K562 (cell line): Measurements from ENCODE around the gene NRP2. TPM values are rescaled to one million over a fixed set of nuclear protein-coding genes. Genes with fewer than 3 reads are reported as not detected.

Experiments used
- ATAC-seq: fragments of 200-7000 bp; cut with Tn5 transposase; 3 replicates; pipeline ENCODE4 v1.9.1; 2020; ENCODE audit warnings: moderate library complexity
- BruUV-seq: library from RNA; stranded (reverse); fragments of 400-500 nt; replicated peaks from 2 replicates; lab custom pipeline; 2021; lab: Mats Ljungman, UMichigan
- CTCF ChIA-PET: fragments of 300-600 bp; formaldehyde crosslinking; extraction: SDS; loops from one replicate; lab custom pipeline; 2021; ENCODE audit warnings: low intra/inter-chr PET ratio; lab: Yijun Ruan, JAX
- POLR2A ChIA-PET: fragments of 300-600, 350-650 bp; sonication (Branson Sonifier 250); formaldehyde crosslinking; extraction: SDS; loops from one replicate; lab custom pipeline; 2021; ENCODE audit warnings: antibody characterized with exemption, inconsistent platforms; lab: Yijun Ruan, JAX
- DNase-seq, 4 experiments: peaks; one replicate each; pipeline versions ENCODE4 v3.0.0 to v3.0.0-alpha.2; 2011 to 2018; ENCODE audit warnings: low spot score in 3 of 4, mixed read lengths in 3 of 4; ENCODE audit errors: extremely low read depth in 1 of 4
- FAIRE-seq: peaks from 2 replicates; lab custom pipeline; 2011; peaks lifted over from hg19 to GRCh38; lab: Jason Lieb, UNC
- H2AFZ ChIP-seq: 2 replicates; pipeline ENCODE4 v1.6.0; 2011; ENCODE audit warnings: low read depth, low read length, control low read depth, inconsistent platforms
- H3K27ac ChIP-seq: fragments of 200-600 bp; 3 replicates; pipeline ENCODE4 v1.8.0; 2011; ENCODE audit warnings: low read depth, mild to moderate bottlenecking, control low read depth, inconsistent platforms, low read length, moderate library complexity, mixed read lengths; ENCODE audit errors: extremely low read depth
- H3K27me3 ChIP-seq, 2 experiments: fragments of 300-600 bp in 1 of 2; 2 replicates in 1 of 2; 3 replicates in 1 of 2; pipeline versions ENCODE4 v1.6.0 to v1.8.0; 2011; ENCODE audit warnings: inconsistent platforms in 2 of 2, low read length in 2 of 2, mild to moderate bottlenecking in 1 of 2, mixed read lengths in 1 of 2, moderate library complexity in 1 of 2; ENCODE audit not compliant: control insufficient read depth in 2 of 2, insufficient read depth in 2 of 2
- H3K36me3 ChIP-seq: fragments of 300-600 bp; 3 replicates; pipeline ENCODE4 v1.8.0; 2011; ENCODE audit warnings: mild to moderate bottlenecking, low read length, inconsistent platforms; ENCODE audit not compliant: control insufficient read depth, insufficient read depth
- H3K4me1 ChIP-seq, 2 experiments: fragments of 200-600 bp in 1 of 2; replicated peaks in 1 of 2; 2 replicates in 1 of 2; 3 replicates in 1 of 2; pipeline versions ENCODE4 v1.5.1 to v1.8.0; 2011; ENCODE audit warnings: inconsistent platforms in 2 of 2, low read length in 2 of 2, mild to moderate bottlenecking in 1 of 2, mixed read lengths in 1 of 2, moderate library complexity in 1 of 2; ENCODE audit not compliant: control insufficient read depth in 2 of 2, insufficient read depth in 2 of 2
- H3K4me2 ChIP-seq: 2 replicates; pipeline ENCODE4 v1.6.1; 2011; ENCODE audit warnings: low read length, control low read depth, inconsistent platforms, mixed read lengths; ENCODE audit not compliant: insufficient read depth
- H3K4me3 ChIP-seq: fragments of 200-600 bp; sonication (generic), shearing (Covaris generic); 2 replicates; pipeline ENCODE4 v1.5.1; 2016; ENCODE audit warnings: control low read depth, inconsistent platforms
- H3K79me2 ChIP-seq: fragments of 200-600 bp; 3 replicates; pipeline ENCODE4 v1.8.0; 2011; ENCODE audit warnings: low read length, inconsistent platforms; ENCODE audit not compliant: control insufficient read depth, insufficient read depth
- H3K9ac ChIP-seq, 2 experiments: 2 replicates each; pipeline versions ENCODE4 v1.6.0 to v1.6.1; 2011; ENCODE audit warnings: low read depth in 2 of 2, low read length in 2 of 2, control low read depth in 1 of 2, inconsistent platforms in 1 of 2, mild to moderate bottlenecking in 1 of 2, mixed read lengths in 1 of 2; ENCODE audit not compliant: insufficient read depth in 1 of 2
- H3K9me1 ChIP-seq: one replicate; pipeline ENCODE4 v1.6.0; 2011; ENCODE audit warnings: inconsistent platforms, mild to moderate bottlenecking, low read length, moderate library complexity; ENCODE audit not compliant: control insufficient read depth, insufficient read depth
- H3K9me3 ChIP-seq: replicated peaks from 2 replicates; pipeline ENCODE4 v1.5.1; 2011; ENCODE audit warnings: low read depth, low read length, inconsistent platforms; ENCODE audit not compliant: control insufficient read depth, insufficient read depth
- H4K20me1 ChIP-seq: replicated peaks from 2 replicates; pipeline ENCODE4 v1.6.1; 2011; ENCODE audit warnings: low read length, inconsistent platforms, mixed read lengths; ENCODE audit not compliant: control insufficient read depth, insufficient read depth
- L3MBTL2 ChIP-seq: fragments of 450-650 bp; IDR thresholded peaks from 2 replicates; pipeline ENCODE4 v1.6.1; 2016; ENCODE audit warnings: mild to moderate bottlenecking, moderate library complexity
- PRPF4 ChIP-seq: fragments of 200-400 bp; formaldehyde crosslinking; IDR thresholded peaks from one replicate; pipeline ENCODE4 v1.6.1; 2017; ENCODE audit warnings: low read length, low read depth, mild to moderate bottlenecking; ENCODE audit not compliant: insufficient read depth, poor library complexity, severe bottlenecking
- ZNF165 ChIP-seq: fragments of 250-450 bp; sonication (Bioruptor Pico); IDR thresholded peaks from 2 replicates; pipeline ENCODE4 v1.4.0; 2020; ENCODE audit warnings: borderline replicate concordance
- ZNF75A ChIP-seq: fragments of 450-650 bp; formaldehyde crosslinking; IDR thresholded peaks from 2 replicates; pipeline ENCODE4 v1.4.0; 2020; ENCODE audit warnings: mild to moderate bottlenecking
- WGBS: fragments of 100-300 bp; shearing (Covaris generic); methylation state at CpG from one replicate; pipeline ENCODE4 v1.1.6; 2016; ENCODE audit warnings: low coverage, mixed read lengths; ENCODE audit not compliant: insufficient coverage; ENCODE audit errors: missing lambda C conversion rate; 5-methylcytosine and 5-hydroxymethylcytosine counted together
- in situ Hi-C: fragments of 300-500 bp; cut with MboI; formaldehyde crosslinking; loops from 4 replicates; pipeline ENCODE4 v1.15.0; 2018; ENCODE audit warnings: inconsistent platforms, mixed read lengths
- intact Hi-C: fragments of 100-400 bp; cut with micrococcal nuclease; formaldehyde crosslinking; loops from 2 replicates; pipeline ENCODE4 v1.14.2; 2022
- polyA plus RNA-seq, 8 experiments: library from polyadenylated mRNA; depleted of rRNA in 4 of 8; stranded (reverse) in 5 of 8; unstranded in 3 of 8; fragments of >200 nt; fragmentation: Nextera tagmentation in 2 of 8; fragmentation: Illumina TruSeq in 1 of 8; extraction: Ambion mirVana in 2 of 8; extraction: Trizol in 1 of 8; gene quantifications; 2 replicates each; pipeline versions ENCODE4 v1.2.1 to v1.2.3, GENCODE V29; 2011 to 2014; ENCODE audit warnings: inconsistent platforms in 1 of 8, missing spikeins in 1 of 8
- total RNA-seq, 7 experiments: library from RNA; depleted of rRNA in 6 of 7; stranded (reverse); fragments of >200 nt in 6 of 7; fragmentation: Illumina TruSeq in 2 of 7; extraction: Trizol in 2 of 7; gene quantifications; 2 replicates each; pipeline versions ENCODE4 v1.2.1 to v1.2.3, GENCODE V29; 2011 to 2021; ENCODE audit warnings: low replicate concordance in 1 of 7
- TF ChIP-seq, protein P1 (sequence below), 2 experiments: IDR thresholded peaks; 2 replicates each; pipeline ENCODE4 v1.6.1; 2011; ENCODE audit warnings: borderline replicate concordance in 1 of 2, control low read depth in 1 of 2, low read depth in 1 of 2, low read length in 1 of 2, mild to moderate bottlenecking in 1 of 2, mixed read lengths in 1 of 2, moderate library complexity in 1 of 2; ENCODE audit not compliant: insufficient read depth in 1 of 2, insufficient read length in 1 of 2, poor library complexity in 1 of 2, severe bottlenecking in 1 of 2; ENCODE audit errors: extremely low read depth in 1 of 2
- TF ChIP-seq, protein P2 (sequence below): fragments of 450-650 bp; formaldehyde crosslinking; IDR thresholded peaks from 2 replicates; pipeline ENCODE4 v1.4.0; 2022; ENCODE audit warnings: missing genetic modification characterization

Gene NRP2
- total and polyA plus RNA-seq, 9 of the 15 experiments (the other 6 are each of a cell fraction or from before 2014, with no cell fraction given) = 0.05 to 0.31 (median 0.15) TPM; not detected in 5

DNA sequence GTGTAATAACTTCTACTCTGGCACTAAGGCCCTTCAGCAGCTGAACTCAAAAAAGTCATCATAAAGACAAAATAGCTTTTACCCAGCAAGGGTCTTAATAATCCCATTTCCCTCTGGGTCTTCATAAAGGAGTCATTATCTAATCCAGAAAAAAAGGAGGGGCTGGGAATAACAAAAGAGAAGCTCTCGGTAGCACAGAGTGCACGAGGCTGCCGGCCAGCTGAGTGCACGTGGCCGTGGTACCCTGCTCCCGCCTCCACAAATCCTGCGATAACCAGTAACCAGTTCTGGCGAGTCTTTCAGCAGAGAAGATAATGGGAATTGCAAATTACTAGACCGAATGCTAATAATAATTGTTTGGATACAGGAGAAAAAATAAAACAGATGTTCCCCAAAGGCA, 7.5 kb downstream of the NRP2 start:
- TF ChIP-seq, protein P1, sequence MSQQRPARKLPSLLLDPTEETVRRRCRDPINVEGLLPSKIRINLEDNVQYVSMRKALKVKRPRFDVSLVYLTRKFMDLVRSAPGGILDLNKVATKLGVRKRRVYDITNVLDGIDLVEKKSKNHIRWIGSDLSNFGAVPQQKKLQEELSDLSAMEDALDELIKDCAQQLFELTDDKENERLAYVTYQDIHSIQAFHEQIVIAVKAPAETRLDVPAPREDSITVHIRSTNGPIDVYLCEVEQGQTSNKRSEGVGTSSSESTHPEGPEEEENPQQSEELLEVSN (IDR thresholded peaks at IDR 0.05; ENCODE audit: borderline replicate concordance in 1 of 2, extremely low read depth in 1 of 2, insufficient read depth in 1 of 2, insufficient read length in 1 of 2, low read depth in 1 of 2, low read length in 1 of 2, poor library complexity in 1 of 2, severe bottlenecking in 1 of 2) = peak in 1 of 2 experiments; percentile 76
- TF ChIP-seq ZNF165 (CRISPR knock-in tag) (no peak), PRPF4 (no peak), ZNF75A (CRISPR knock-in tag) (no peak), L3MBTL2 (peak; percentile 43; the same call in 1 of the 2 replicates)
- TF ChIP-seq, protein P2, sequence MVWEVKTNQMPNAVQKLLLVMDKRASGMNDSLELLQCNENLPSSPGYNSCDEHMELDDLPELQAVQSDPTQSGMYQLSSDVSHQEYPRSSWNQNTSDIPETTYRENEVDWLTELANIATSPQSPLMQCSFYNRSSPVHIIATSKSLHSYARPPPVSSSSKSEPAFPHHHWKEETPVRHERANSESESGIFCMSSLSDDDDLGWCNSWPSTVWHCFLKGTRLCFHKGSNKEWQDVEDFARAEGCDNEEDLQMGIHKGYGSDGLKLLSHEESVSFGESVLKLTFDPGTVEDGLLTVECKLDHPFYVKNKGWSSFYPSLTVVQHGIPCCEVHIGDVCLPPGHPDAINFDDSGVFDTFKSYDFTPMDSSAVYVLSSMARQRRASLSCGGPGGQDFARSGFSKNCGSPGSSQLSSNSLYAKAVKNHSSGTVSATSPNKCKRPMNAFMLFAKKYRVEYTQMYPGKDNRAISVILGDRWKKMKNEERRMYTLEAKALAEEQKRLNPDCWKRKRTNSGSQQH (CRISPR knock-in tag) = no peak
- Histone ChIP-seq H3K4me3 (no peak overlapping the region), H3K36me3 (no peaks in the 10 kb centered on the region), H3K4me1 (peaks cover 0 to 5% of the 10 kb centered on the region in 2 experiments; a peak in 1 of 5 replicates), H3K4me2 (no peak overlapping the region), H3K27me3 (peaks cover 0 to 17% of the 10 kb centered on the region in 2 experiments; a peak in 3 of 5 replicates), H4K20me1 (no peaks in the 10 kb centered on the region), H3K9ac (no peak overlapping the region), H2AFZ (no peak overlapping the region), H3K9me3 (no peaks in the 10 kb centered on the region), H3K79me2 (no peaks in the 10 kb centered on the region), H3K9me1 (no peaks in the 10 kb centered on the region), H3K27ac (no peak overlapping the region)
- in situ Hi-C loops = loop anchor here (25.0 kb wide), 1 partner anchor 1428 kb away; no protein-coding TSS in a partner anchor
- FAIRE-seq = no peak
- WGBS = 0% methylated on average over 9 of the region's 9 CpGs
- no peak for DNase-seq
- no peak for ATAC-seq
- intact Hi-C loops = no loop called here
- CTCF ChIA-PET = no interaction called here
- POLR2A ChIA-PET = no interaction called here
- no TSS peak for BruUV-seq
